Activated T-cell treated with anti-CD3 and anti-CD28 coated beads, Interleukin-2, amount 50 U/mL, for 1 hour (primary cell): ENCODE results near the gene GSTM5.
"Not testable (repeated sequence)": the region's sequence is repeated elsewhere in the genome, so short reads cannot be mapped to it uniquely, and the experiment has no call there.

Source experiments
- DNase-seq: peaks from one replicate; pipeline ENCODE4 v3.0.0-alpha.2; 2020

Gene GSTM5

GRCh38 chr1:109732390-109732881 lies 20.4 kb downstream of the GSTM5 start:
- no peak for DNase-seq

- DNase-seq = no peak
Measured at GRCh38 chr1:109733236-109733870, 21.3 kb downstream of the GSTM5 start.

- DNase-seq = peak; percentile 93
Measured at GRCh38 chr1:109739738-109740614, 27.9 kb downstream of the GSTM5 start.

GRCh38 chr1:109740615-109741373 lies 28.7 kb downstream of the GSTM5 start, which contains the start of gene GSTM3:
TSS of gene GSTM3 (minus strand) at chr1:109741038. CDS start at chr1:109740287, 751 bp downstream.
- no peak for DNase-seq

- DNase-seq = not testable (repeated sequence)
Measured at GRCh38 chr1:109748311-109748710, 36.3 kb downstream of the GSTM5 start.

DNA sequence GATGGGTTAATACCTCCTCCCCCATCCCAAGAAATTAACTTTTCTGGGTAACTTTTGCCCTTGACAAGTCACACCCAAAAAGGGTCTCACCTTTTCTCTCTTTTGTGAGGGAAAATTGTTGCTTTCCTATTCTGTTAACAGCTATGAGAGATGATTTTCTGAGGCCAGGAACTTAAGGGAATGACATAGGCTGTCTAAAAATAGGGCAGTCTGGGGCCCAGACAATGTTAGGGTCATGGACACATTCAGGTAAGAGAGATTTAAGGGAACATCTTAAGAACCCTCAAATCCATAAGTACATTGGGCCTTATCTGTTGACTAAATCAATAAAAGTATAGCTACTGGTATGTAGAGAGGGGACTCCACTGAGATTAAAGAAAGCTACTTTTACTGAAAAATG lies 37.2 kb downstream of the GSTM5 start:
- DNase-seq = no peak

DNA sequence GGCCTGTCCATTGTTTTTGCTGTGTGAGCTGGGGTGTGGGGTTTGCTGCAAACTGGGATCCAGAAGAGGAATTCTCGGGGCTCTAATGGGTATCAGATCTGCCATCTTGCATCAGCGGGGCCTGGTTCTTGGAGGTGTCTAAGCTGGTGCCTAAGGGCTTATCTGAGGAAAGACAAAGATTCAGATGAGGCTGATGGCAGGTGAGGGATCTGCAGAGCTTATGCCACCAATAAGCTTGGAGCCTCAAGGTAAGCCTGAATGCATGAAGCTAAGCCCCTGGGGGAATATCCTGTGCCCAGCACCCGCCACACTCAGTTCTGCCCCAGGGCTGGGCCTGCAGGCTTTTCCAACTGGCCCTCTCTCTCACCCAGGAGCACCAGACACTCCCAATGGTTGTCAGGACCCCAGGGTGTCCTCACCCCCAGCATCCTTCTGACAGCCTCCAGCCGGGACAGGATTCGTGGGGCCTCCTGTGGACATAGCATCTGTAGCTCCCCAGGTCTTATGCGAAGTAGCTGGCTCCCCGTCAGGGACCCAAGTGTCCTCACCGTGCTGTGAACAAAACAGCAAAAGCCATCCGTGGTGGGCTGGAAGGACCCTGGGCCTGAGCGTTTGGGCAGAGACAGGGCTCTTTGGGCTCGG lies 38.3 kb downstream of the GSTM5 start:
- DNase-seq = peak; percentile 9

DNA sequence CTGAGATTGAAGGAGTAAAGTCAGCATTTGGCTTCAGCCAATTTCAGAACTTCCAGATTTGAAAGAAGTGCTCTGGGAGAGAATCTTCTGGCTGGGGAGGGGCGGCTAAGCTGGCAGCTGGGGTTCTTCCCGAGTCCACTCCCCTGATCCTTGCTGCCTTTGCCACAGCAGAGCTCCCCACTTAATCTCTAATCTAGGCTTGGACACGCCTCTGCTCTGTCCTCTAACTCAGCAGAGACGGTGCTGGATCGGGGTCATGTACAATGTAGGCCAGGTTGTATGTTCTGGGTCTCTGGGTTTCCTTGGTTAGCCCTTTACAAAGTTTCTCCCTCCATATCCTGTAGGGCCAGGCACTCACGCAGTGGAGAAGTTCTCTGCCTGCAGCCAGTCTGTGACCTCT lies 38.9 kb downstream of the GSTM5 start:
- DNase-seq = no peak

GRCh38 chr1:109751531-109752260 lies 39.6 kb downstream of the GSTM5 start:
- peak; percentile 7 for DNase-seq

DNA sequence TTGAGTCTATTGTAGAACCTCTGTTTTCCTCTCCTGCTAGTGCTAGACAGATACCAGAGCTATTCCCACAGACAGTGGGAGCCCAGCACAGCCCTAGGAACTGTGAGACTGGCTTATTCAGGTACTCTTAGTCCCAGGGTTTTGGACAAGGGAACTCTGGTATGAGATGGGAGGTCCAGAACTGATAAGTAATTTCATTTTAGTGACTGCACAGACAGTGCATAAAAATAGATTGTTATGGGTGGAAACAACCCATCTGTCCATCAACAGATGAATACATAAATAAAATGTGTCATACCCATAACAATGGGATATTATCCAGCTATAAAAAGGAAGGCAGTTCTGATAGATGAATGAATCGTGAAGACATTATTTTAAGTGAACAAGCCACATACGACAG lies 42.7 kb downstream of the GSTM5 start:
- DNase-seq = no peak

DNA sequence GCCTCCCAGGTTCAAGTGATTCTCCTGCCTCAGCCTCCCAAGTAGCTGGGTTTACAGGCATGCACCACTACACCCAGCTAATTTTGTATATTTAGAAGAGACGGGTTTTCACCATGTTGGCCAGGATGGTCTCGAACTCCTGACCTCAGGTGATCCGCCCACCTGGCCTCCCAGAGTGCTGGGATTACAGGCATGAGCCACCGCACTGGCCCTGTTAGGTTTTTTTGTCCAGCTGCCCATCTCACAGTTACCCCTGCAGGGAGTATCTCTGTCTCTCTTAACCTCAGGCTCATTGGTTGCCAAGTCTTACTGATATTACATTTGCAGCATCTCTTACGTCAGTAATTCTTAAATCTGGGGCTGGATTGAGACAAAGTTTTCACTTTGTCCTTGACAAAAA lies 44.3 kb downstream of the GSTM5 start:
- not testable (repeated sequence) for DNase-seq

DNA sequence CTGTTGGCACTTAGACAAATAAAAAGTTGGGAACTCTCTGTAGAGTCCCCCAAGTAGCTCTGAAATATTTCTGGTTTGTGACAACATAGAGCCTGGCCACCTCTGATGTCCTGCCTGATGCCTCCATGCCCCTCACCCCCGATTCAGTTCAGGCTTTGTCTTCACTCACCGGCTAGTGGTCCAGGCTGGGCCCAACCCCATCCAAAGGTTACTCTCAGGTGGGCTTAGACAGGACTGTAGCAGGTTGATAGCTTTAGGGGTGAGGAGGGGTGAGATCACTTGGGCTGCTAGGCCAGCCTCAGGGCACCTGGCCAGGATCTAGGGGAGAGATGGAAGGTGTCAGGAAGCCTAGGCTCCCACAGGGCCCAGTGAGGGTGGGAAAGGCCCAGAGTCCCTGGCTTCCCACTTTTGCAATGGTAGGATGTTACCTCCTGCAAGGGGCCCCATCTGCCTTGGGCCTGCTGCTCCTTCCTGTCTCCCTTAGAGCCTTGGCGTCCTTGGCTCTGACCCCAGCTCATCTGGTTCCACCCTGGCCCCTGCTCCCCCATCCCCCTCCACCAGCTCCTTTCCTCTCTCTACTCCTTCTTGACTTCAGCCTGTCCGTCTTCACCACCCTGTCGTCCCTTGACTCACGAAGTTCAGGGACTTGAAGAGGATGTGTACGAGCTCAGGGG lies 44.9 kb downstream of the GSTM5 start:
- DNase-seq = peak; percentile 4

DNA sequence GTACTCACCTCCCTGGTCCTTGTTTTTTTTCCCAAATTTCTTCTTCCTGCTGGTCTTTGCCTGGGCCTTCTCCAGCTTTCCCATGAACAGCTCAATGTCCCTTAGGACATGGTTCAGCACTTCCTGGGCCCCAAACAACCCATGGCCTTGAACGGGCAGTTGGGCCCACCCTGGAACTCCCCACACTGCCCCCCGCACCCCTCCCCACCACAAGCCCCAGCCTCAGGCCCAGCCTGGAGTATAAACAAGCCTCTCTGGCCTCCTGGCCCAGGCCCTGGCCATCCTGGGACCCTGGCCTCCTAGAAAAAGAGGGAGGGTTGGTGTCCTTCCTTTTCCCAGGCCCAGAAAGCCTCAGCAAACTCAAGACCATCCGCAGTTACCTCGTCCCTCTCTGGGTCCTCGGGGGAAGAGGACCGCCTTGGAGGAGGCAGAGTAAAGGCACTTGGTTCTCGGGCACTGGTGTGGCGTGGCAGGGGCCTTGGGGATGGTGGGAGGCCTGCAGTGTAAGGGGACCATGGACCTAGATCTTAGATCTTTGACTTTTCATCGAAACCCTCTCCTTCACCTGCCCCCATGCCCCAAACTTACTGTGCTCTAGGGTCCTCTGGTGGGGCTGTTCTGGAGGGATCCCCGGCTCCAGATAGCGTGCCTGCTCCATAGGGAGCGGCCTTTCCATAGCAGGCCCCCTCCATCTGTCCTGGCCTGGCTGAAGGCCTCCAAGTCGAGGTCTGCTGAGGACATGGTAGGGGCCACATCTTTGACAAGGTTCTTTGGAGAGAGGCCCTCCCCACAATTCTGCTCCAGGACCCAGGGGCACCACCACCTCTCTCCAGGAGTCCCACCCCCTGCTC lies 46.1 kb downstream of the GSTM5 start:
- DNase-seq = peak; percentile 4

DNA sequence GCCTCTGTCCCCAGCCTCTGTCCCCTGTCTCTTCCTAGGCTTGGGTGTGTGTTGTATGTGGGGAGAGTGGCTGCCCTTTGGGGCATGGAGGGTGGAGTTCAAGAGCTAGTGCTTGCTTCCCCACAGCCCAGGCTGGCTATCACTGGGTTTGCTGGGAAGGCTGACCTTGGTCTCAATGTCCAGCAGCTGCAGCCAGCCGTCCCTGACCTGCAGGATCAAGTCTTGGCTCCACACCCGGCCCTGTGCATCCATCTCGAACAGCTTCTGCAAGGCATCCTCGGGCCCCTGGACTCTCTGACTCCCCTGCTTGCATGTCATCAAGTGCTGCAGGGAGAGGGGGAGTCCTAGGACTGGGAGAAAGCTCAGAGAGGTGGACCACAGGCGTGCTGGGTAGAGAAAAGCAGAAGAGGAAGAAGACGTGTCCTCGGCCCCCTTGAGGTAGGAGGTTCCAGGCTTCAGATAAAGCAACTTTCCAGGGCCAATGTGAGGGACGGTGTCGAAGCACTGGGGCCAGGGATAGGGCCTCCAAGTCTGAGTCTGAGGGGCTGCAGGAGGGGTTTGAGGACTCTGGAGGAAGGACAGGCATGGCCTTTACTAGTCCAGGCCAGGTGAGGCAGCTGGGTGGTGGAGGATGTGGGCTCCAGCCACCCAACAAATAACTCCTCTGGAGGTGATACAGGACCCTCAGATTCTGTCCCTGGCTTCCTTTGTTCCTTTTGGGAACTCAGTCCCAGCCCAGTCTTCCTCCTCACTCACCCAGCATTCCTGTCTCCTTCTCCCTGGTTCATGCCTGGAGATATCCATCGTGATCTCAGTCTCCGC lies 47.7 kb downstream of the GSTM5 start:
- DNase-seq = peak; percentile 13

DNA sequence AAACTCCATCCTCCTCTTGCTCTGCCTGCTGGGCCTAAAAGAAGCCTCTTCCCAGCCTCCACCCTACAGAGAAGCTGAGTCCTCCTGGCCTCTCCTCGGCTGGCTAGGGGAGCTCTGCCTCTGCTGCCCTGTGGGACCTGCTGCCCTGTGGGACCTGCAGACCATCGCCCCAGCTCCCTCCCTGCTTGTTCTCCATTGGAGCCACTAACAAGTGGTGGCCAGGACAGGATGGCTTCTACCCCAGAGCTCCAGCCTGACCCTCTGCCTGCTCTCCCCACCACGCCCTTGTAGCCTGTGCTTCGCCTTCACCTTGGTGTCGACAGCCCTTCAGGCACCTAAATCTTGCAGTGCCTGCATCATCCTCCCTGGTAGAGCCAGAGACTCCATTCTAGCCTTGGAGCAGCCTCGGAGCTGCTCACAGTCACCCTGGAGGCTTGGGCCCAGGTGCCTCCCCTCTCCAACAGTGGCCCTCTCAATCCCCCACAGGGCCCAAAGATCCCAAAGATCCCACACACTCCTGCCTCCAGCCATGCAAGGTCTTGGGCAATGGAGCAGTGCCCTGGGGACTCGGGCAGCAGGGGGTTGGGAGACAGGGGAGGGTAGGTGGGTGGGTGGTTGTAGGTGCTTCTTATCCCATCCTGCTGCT lies 48.7 kb downstream of the GSTM5 start:
- DNase-seq = peak; percentile 3

GRCh38 chr1:109761227-109762038 lies 49.4 kb downstream of the GSTM5 start:
- DNase-seq = peak; percentile 13

GRCh38 chr1:109762039-109762585 lies 50.1 kb downstream of the GSTM5 start:
- no peak for DNase-seq
